HG02885 (cell line): ENCODE data around the gene CHST3.
"Not testable (repeated sequence)": the region's sequence is repeated elsewhere in the genome, so short reads cannot be mapped to it uniquely, and the experiment has no call there.

Experiments
- ATAC-seq: cut with Tn5 transposase; IDR thresholded peaks from one replicate; pipeline ENCODE4 v1.9.1; 2021; ENCODE audit warnings: mild to moderate bottlenecking; ENCODE audit not compliant: unreplicated experiment, poor library complexity

CHST3 gene

GRCh38 chr10:71984809-71985388 is 20.7 kb downstream of the CHST3 start:
- no peak for ATAC-seq

- ATAC-seq = no peak
Measured at GRCh38 chr10:71985542-71986250, 21.5 kb downstream of the CHST3 start.

DNA sequence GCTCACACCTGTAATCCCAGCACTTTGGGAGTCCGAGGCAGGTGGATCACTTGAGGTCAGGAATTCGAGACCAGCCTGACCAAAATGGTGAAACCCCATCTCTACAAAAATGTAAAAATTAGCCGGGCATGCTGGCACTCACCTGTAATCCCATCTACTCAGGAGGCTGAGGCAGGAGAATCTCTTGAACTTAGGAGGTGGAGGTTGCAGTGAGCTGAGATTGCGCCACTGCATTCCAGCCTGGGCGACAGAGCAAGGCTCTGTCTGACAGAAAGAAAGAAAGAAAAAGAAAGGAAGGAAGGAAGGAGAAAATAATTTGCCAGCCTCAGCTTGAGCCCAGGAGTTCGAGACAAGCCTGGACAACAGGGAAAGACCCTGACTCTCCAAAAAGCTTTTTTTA is 24.7 kb downstream of the CHST3 start:
- not testable (repeated sequence) for ATAC-seq

- no peak for ATAC-seq
Measured at GRCh38 chr10:71989661-71990454, 25.7 kb downstream of the CHST3 start.

DNA sequence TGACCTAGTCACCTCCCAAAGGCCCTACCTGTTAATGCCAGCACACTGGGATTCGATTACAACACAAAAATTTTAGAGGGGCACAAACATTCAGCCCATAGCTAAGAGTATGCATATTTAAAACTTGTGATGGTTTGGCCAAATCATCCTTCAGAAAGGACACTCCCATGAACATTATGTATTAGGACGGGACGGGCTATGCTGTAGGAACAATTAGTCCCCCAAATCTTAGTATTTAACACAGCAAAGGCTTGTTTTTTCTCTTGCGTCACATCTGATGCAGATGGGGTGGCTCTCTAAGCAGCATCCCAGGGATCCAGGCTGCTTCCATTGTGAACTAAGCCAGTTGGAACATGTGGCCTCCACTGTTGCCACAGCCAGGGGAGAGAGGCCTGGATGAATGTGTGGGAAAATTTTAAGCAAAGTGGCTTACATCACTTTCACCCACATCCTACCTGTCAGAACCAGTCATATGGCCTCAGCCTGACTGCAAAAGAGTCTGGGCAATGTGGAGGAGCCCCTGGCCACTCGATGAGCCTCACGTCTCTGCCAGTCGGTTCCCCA is 26.6 kb downstream of the CHST3 start:
- ATAC-seq = no peak

- ATAC-seq = no peak
Measured at GRCh38 chr10:71995449-71995848, 31.3 kb downstream of the CHST3 start.

- no peak for ATAC-seq
Measured at GRCh38 chr10:71995887-71996575, 31.8 kb downstream of the CHST3 start.

GRCh38 chr10:71996592-71997371 is 32.6 kb downstream of the CHST3 start:
- no peak for ATAC-seq

DNA sequence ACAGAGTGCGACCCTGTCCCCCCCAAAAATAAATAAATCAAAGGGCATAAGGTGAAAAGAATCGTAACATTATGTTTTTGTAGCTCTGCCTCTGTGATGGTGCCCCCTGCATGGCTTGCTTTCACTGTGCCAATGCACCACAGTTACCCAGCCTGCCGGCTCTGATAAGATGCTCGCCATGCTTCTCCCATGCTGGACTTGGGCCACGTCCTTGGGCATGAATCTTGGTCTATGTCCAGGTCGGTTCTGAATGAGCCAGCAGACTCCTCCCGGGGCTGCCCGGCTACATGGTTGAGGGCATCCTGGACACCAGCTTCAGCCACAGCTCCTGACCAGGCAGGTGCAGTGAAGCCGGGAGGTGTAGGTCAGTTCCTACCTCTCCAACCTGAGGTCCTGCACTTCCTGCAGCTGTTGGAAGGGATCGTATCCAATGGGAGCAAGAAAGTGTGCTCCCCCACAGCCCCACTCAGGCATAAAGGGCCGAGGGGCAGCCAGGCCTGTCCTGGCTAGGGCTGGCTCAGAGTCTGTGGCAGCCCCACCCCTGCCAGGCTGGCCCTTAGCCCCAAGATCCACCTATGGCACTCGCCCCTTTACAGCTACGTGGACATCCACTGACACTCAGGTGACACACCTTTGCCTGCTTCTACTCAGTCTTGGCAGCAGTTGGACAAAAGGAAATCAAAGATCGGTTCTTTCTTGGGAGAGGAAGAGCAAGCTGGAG is 34.1 kb downstream of the CHST3 start:
- no peak for ATAC-seq

DNA sequence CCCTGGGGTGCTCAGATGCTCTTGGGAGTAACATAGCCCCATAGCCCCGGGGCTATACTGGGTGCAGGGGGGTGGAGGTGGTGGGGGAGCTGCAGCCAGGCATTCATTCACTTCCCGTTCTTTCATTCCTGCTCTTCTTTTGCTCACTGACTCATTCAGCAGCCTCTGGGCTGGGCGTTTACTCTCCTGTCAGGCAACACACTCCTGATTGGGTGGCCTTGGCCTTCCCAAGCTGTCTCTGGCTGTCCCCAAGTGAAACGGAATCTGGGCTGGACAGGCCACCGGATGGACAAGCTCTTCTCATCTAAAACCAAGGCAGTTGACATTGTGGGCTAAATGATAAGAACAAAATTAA is 34.6 kb downstream of the CHST3 start:
- no peak for ATAC-seq

DNA sequence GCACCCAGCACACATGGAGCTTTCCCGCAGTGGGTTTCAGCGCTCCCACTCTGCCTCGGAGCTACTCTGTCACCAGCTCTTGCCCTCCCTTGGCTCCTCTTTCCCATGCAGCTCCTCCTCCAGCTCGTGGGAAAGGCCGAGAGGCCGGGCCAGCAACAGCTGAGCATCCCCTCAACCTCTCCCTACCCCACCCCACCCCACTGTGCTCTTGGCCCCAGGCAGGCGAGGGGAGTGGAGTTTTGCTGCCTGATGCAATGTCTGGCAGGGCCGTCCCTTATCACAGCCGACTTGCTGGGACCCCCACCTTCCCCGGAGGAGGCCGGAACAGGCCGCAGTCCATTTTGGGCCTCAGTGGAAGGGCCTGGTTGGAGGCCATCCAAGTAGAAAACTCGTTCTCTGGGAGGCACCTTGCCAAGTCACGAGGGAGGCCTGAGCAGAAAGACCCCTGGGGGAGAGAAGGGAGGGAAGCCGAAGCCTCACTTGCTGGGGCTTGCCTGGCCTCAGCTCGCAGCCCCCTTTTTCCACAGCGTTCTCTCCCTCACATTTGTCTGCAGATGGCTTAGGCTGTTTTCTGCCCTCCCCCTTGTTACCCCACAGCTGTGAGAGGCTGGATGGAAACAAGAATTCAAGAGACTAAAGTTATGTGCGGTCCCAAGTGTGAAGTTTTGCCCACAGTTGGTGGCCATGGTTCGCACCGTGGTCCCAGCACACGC is 35.3 kb downstream of the CHST3 start:
- ATAC-seq = no peak

- no peak for ATAC-seq
Measured at GRCh38 chr10:72000073-72001032, 36.2 kb downstream of the CHST3 start.

DNA sequence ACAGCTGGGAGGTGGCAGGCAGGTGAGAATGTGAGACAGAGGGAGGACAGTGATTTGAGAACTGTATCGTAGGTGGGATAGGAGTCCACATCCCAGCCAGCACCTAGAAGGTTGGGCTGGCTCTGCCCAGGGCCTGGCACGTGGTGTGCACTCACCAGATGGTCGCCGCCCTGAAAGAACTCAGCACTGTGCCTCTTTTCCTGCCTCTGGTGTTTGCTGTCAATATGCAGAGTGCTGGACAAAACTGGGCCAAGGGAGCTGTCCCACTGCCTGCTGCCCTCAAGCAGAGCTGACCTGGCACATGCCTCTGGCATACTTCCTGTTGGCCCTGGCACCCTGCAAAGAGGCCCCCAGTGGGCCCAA is 36.8 kb downstream of the CHST3 start:
- ATAC-seq = no peak

- ATAC-seq = no peak
Measured at GRCh38 chr10:72002354-72003295, 38.4 kb downstream of the CHST3 start.

- no peak for ATAC-seq
Measured at GRCh38 chr10:72006026-72006425, 41.8 kb downstream of the CHST3 start.

GRCh38 chr10:72007246-72007892 is 43.2 kb downstream of the CHST3 start:
- ATAC-seq = no peak
